HG02852 (cell line): ENCODE results near the gene SLC25A51.
"Not testable (repeated sequence)": the region's sequence is repeated elsewhere in the genome, so short reads cannot be mapped to it uniquely, and the experiment has no call there.

Experiments
- ATAC-seq: cut with Tn5 transposase; IDR thresholded peaks from one replicate; pipeline ENCODE4 v1.9.1; 2021; ENCODE audit warnings: mild to moderate bottlenecking, moderate library complexity; ENCODE audit not compliant: unreplicated experiment

Gene SLC25A51

DNA sequence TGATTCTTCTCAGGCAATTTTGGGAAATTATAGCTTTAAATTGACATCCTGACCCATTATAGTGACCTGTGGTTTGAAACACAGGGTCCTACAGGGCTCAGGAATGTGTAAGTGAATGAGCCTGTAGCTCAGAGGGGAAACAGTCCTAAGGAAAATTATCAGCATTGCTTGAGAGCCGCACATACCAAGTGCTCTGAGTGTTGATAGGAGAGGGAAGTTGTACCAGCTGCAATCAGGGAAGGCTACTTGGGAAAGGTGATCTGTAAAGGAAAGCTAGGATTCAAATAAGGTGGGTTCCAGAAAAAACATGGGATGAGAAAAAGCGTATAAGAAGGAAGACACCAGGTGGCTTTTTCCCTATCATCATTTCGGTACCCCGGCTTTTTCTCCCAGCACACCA is 4.4 kb upstream of the SLC25A51 start:
- no peak for ATAC-seq

DNA sequence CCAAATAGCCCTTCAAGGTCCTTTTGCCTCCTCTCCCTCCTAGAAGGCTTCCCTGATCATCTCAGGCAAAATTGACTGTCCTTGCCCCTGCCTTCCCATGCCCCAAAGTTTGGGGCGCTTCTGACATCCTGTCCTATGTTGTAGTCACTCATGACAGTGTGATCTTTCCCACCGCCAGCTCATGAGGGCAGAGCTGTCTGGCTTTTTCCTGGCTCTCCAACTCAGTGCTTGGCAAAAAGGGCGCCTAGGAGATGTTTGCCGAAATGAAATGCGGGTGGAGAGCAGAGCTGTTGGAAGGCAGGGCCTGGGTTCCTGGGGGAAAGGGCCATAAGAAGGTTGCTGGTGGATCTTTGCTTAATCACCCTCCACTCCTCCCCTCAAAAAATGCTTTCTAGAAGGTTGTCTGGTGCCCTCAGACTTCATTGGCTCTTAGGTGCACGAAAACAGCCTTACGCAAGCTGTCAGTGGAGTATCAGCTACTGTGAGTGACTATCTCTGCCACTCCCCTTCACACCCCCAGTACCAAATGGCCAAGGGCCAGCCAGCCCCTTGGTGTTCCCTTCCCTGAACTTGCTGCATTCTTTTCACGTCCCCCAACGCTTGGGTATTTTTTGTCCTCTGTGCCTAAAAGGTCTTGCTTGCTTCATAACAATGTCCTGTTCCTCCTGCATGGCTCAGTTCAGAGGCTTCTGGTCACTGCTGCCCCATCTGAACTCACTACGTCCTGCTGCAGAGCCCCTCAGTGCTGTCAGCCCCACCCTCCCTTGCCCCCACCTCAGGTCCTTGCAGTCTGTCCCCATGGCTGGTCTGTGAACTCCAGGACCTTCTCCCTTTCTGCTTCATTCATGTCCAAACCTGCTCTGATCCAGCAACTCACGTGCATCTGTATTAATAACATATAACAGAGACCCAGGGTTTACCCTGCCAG is 2.6 kb upstream of the SLC25A51 start:
- no peak for ATAC-seq

DNA sequence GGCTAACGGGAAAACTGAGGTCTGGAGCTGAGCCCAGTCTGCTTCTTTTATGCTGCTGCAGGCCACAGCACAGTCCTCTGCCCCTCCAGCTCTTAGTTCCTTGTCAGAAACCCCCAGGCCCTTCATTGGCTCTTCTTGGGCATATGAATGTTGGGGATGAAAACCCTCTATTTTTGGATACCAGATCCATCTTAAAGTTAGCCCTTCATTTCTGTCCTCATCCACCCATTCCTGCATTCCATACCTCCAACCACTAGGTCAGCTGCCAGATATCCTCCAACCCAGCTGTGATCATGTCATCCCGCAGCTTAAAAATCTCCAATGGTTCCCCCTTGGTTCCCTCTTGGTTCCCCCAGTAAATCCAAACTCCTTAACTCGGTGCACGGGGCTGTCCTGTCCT is 1.8 kb upstream of the SLC25A51 start:
- ATAC-seq, result no peak

DNA sequence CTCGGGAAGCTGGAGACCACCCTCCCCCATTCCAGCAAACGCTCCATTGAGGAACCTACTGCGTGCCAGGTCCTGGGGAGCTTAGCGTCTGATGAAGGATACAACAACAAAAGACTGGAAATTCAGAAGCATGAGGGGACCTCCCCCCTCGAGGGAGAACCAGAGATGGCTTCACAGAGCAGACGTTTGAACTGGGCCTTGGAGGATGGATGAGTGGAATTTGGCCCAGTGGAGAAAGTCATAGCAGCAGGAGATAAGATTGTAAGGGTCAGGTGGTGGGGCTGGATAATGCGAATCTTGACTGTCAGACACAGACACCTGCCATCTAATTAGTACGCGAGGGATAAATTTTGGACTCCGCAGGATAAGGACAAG is 1.2 kb upstream of the SLC25A51 start:
- ATAC-seq, result no peak

DNA sequence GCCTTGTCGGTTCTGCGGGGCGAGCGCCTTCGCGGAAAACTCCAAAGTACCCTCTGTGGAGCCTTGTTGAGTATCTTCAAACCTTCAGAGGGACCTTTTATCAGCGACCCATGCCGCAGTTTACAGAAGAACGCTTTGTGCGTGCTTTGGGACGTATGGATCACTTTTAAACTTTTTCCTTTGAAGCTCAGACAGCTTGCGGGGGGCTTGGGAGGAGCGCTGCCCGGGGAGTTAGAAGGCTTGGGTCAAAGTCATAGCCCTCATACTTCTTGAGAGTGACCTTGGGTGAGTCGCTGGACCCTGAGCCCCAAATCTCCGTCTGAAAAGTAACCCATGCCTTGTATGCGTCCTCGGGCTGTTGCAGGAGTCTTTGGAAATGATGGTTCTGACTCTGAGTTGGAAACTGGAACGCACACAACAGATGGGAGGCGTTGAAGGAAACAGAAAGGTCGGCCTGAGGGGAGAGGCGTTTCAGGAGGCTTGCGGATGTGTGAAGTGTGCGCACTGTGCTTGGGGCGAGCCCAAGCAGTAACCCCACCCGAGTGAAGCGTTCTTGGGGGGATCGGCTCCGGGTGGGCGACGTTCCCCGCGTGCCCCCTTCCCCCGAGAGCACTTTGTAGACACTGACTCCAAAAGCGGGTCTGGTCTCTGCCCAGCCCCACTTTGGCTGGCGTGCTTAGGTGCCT is 661 bp upstream of the SLC25A51 start:
- no peak for ATAC-seq

DNA sequence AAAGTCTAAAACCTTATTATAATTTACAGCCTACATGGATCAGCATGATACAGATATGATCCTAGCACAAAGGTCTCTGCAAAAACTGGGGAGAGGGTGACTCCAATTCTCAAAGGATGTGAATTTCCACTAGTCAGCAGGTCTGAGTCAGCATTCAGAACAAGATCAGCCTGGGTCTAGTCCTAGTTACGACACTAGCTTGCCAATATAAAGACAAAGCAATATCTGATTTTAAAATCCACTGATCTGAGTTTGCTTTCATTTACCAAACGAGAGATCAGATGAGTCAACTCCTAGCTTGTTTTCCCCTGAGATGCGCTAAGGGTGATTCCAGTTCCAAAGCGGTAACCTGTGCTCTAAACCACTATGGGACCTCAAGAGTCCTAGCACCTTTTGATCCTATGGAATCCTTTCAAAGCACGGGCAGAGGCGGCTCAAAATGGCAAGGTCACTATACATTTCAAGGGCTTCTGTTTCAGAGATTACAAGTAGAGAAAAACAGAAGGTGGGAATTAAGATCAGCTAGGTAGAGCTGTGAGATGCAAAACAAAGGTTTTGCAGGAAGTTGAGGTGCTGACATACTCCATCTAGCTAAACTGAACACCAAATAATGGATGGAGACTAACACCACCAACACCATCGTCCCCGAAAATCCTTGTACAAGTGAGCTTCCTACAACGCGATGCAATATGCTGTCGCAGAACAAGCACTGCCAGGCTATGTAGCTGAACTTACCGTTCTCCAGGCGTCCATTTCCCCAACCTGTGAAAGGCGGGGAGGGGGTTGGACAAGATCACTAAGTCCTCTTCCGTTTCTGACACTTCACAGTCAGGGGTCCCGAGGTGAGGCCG is 906 bp downstream of the SLC25A51 start:
- no peak for ATAC-seq

DNA sequence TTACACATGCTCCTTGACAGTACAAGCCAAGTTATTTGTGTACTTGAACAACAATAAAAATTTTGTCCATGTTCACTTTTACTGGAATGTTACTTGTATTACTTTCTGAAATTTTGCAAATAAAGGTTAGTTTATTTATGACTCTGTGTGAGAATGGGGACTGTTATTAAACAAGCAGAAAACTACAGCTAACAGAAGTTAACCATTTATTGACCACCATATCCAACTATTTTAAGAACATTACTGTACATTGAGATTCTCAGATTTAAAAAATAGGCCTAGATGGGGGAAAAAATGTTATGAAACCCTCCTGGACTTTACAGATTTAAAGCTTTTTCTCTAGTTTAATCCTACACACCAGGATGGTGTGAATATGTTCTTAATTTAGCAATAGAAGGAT is 1.8 kb downstream of the SLC25A51 start:
- no peak for ATAC-seq

DNA sequence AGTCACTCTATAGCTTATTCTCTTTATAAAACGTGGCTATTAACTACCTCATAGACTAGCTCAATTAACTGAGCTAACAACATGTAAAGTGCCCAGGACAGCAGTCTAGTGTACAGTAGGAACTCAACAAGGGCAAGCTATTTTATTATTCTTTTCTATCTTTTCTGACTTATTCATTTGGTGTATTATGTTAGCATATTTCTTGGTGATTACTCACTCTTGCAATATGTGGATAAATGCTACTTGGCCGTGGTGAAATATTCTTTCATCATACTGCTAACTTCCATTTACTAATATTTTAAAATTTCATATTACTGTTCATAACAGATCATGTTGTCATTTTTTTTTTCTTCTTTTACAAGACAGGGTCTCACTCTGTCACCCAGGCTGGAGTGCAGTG is 4.9 kb downstream of the SLC25A51 start:
- ATAC-seq, result no peak

DNA sequence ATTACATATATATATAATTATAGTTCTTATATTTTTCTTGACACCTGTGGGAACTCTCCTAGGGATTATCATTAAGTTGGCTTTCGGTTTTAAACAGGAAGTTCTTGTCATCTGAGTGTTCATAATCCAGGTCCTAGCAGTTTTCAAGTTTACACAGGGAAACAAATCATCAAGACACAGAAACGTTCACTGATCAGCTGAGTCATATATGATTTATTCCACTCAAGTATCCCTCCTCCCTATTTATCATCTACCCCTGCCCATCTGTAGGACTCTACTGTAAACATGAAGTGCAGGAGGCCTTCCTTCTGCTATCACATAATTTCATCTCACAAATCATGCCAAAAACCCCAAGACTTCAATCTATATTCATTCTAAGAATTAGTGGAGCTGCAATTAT is 6.3 kb downstream of the SLC25A51 start:
- no peak for ATAC-seq

DNA sequence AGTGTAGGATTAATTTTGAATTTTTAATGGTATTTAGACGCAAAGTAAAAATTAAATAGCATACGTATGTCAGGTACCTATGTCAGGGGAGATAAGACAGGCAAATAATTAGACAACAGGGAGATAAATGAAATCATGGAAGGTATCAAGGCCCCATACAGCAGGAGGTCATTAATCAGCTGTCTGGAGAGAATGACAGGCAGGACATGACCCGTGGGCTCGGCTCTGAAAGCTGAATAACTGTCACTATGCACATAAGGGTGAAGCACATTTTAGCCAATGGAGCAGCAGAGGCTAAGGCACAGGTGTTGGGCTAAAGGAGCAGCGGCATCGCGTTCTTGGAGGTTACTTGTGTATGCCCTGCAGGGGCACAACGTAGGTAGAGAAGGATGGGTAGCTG is 11.9 kb downstream of the SLC25A51 start:
- ATAC-seq, result no peak

DNA sequence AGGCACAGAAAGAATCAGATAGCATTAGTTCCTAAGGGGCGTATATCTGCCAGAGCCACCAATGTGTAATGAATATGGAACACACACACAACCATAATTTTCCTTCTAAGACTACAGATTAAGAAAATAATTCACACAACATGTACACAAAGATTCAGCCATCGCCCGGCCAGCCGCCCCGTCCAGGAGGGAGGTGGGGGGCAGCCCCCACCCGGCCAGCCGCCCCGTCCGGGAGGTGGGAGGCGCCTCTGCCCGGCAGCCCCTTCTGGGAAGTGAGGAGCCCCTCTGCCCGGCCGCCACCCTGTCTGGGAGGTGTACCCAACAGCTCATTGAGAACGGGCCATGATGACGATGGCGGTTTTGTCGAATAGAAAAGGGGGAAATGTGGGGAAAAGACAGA is 12.9 kb downstream of the SLC25A51 start:
- ATAC-seq, result not testable (repeated sequence)

DNA sequence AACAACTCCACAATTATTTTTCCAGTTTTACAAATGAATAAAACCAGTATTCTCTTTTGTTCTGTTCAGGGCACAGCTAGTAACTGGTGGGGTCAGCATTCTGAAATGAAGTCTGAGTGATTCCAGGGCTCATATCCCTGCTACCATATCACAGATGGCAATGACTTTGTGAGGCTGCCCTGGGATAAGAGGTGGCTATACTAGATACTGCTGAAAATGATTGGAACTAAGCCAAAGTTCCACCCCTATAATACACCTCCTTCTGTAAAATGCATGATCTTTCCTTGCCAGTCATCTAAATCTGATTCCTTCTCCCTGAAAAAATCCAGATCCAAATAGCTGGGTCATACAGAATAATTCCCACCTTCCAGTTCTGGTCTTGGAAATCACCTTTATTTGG is 14.4 kb downstream of the SLC25A51 start:
- ATAC-seq, result no peak

DNA sequence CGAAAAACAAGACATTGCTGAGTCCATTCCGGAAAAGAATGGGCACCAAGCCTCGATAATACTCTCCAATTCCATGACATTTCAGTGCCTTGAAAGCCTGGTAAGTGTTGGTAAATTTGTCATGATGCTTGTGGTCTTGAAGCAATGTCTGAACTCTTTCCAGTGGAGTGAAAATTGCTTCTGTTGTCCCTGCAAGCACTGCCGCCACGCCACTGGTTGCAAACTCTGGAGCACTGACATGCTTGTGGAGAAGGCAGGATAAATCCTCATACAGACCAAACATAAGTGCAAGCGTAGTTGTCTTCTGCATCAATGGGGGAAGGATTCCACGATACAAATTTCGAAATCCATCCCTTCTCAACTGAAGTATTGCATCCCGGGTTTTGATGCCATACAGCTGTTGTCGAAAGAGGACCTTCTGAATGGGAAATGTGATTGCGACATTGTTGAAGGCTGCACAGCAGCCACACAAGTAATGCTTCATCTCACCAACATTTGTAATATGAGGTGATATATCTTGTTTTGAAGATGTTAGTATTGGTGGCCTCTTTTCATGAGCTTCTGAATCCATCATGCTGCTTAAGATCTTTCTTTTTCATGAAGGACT is 15.8 kb downstream of the SLC25A51 start:
- not testable (repeated sequence) for ATAC-seq

DNA sequence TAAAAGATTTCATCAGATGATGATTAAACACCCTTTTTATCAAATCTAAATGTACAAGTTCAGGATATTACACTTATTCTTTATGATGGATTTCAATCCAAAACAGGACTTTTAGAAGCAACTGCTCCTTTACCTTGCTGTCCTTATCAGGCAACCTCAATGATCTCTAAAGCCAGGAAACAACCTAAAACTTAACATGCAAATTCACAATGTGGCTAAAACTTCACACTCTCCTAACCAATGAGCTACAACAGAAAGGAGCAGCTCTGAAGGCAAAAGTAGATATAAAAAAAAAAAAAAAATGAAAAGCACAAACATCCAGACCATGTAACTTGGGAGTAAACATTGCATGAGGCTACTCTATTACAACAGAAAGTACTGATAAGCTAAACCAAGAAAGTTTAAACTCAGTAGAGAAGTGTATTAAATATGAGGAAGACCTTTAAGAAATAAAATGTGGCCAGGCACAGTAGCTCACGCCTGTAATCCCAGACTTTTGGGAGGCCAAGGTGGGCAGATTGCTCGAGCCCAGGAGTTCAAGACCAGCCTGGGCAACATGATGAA is 22.9 kb downstream of the SLC25A51 start:
- ATAC-seq, result no peak

DNA sequence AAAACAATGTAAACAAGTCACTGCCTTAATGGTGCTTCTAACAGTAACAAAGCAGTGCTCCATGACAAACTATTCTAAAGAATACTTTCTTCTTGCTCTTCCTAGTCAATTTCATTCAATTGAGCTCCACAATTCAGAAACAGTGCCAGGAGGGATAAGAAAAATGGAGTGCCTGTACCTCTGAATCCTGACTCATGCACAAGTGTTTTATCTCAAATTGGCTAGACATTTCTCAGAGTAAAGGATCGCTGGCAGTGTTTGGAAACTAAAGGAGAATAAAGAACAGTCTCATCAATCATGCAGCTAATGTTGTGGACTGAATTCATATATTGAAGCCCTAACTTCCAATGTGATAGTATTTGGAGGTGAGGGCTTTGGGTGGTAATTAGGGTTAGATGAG is 27.6 kb downstream of the SLC25A51 start:
- ATAC-seq, result no peak

DNA sequence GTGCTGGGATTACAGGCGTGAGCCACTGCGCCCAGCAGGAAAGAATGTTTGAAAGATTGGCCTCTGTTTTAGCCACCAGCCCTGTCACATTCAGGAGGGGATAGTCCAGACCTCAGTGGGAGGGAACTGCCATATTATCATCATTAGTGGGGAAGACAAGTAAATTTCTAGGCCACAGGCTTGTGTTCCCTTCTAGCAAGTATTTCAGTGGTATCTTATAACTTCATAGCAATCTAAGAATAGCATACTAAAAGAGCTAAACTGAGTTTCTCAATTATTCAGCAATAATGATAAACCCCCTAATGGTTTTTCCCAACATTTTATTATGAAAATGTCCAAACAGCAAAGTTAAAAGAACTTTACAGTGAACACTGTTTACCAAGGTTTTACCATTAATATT is 30.0 kb downstream of the SLC25A51 start:
- no peak for ATAC-seq

DNA sequence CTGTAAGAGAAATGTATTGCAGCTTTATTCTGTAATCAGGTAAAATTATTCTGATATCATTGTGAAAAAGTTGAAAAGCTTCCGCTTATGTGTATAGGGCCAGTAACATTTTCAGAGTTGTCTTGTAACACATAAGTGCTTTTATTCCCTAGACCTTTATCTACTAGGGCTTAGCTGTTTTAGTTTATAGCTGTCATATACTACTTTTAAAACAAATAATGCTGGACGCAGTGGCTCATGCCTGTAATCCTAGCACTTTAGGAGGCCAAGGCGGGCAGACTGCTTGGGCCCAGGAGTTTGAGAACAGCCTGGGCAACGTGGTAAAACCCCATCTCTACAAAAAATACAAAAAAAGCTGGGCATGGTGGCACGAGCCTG is 33.1 kb downstream of the SLC25A51 start:
- no peak for ATAC-seq

DNA sequence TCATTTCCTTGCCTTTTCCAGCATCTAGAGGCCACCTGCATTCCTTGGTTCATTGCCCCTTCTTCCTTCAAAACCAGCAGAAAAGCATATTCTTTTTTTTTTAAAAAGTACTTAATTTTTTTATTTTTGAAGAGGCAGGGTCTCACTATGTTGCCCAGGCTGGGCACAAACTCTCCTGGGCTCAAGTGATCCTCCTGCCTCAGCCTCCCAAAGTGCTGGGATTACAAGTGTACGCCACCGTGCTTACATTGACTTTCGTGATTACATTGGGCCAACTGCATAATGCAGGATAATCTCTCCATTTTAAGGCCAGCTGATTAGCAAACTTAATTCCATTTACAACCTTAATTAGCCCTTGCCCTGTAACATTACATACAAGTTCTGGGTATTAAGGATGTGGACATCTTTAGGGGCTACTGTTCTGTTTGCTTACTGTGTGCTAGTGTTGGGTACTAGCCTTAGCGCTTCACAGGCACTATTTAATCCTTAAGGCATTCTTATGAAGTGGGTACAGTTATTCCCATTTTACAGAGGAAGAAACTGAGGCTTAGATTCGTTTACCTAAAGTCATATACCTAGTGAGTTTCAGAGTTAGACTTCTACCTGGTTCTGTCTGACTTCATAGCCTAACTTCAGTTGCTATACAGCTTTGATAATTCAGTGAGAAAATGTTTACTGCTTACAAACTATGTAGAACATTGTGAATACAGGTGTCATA is 33.7 kb downstream of the SLC25A51 start:
- no peak for ATAC-seq

DNA sequence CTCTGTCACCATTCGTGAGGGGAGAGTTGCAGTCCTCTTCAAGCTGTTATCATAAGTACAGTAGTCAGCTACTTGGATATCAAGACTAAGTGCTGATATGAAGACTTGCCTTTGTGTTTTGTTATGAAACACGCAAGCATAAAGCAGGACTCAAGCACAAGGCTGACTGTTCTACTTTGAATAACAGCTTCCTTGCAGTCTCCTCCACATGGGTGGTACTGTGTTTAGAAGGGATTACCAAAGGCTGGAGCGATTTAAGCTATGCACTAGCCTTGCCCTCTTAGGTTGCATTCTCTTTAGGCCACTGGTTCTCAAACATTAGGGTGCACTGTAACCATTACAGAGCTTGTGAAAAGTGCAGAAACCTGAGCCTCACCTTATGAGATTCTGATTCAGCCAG is 41.4 kb downstream of the SLC25A51 start:
- ATAC-seq, result no peak

DNA sequence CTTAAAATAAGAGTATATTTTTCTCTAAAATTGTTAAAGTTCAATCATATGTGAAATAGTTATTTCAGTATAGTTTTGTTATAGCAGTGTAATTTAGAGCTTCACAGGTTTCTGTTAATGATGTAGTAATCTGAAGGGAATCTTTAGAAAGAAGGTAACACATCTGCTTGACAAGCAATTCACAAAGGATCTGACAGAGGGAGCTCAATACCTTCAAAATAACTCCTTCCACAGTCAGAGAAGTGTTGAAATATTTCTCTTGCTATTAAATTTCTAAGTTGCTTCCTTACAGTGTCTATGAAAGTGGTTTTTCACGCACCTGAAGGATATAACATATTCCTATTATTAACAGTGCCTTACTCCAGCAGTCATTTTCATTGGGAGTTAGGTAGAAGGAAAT is 44.9 kb downstream of the SLC25A51 start:
- ATAC-seq, result no peak
